HG03064 (cell line): ENCODE results near the gene PCSK6.
"Not testable (repeated sequence)": the region's sequence is repeated elsewhere in the genome, so short reads cannot be mapped to it uniquely, and the experiment has no call there.

ENCODE experiments used
- ATAC-seq: cut with Tn5 transposase; IDR thresholded peaks from one replicate; pipeline ENCODE4 v1.9.1; 2021; ENCODE audit warnings: low read depth; ENCODE audit not compliant: unreplicated experiment

The PCSK6 gene

DNA sequence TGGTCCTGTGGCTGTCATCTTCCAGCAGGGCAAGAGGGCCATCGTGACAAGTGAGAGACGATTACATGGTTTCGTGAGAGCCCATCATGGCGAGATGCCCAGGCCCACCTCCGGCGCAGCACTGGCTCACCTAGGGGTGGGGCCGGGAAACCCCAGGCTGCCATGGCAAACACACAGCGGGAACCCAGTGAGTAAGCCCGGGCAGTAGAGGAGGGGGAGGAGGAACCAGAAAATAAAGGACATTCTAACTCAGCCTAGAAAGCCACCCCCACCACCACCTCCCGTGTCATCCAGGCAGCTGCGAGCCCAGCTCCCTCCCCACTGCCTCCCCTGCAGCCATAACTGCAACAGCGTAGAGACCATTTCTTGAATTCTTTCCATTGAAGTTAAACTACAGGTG lies 52.3 kb downstream of the PCSK6 start:
- ATAC-seq = no peak

- no peak for ATAC-seq
Measured at GRCh38 chr15:101436526-101436925, 53.0 kb downstream of the PCSK6 start.

DNA sequence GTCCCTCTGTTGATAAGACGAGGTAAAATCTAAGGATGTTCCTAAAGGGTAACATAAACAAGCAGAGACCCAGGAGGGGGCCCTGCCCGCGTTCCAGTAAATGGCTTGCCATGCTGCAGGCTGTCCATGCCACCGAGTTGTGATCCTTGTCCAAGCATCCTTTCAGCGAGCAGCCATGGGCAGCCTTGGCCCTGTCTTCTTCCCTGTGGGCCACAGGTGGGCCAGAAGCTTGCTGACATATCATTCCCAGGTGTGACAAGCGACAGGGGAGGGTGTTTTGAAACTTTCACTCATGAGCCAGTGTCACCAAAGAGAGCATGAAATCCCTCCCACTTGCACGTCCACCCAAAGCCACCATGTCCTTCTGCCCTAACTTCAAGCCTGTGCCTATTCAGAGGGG lies 53.7 kb downstream of the PCSK6 start:
- no peak for ATAC-seq

GRCh38 chr15:101434032-101434920 lies 55.2 kb downstream of the PCSK6 start:
- no peak for ATAC-seq

DNA sequence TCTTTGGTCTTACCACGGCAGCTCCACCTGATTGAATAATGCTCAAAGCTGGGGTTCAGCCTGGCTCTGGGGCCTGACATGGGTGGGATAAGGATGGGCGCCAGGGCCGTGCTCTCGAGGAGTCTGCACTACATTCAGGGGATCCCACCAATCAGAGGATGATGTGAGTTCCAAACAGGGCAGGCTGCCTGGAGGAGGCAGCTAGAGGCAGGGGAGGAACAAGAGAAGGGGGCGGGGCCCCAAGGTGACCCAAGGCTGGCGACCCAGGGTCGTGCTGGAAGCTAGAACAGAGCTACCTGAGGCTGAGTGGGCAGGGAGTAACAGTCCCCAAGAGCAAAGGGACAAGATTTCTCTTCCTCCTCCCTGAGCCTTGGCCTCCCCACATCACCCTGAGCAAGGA lies 56.1 kb downstream of the PCSK6 start:
- no peak for ATAC-seq

GRCh38 chr15:101432982-101433381 lies 56.5 kb downstream of the PCSK6 start:
- no peak for ATAC-seq

DNA sequence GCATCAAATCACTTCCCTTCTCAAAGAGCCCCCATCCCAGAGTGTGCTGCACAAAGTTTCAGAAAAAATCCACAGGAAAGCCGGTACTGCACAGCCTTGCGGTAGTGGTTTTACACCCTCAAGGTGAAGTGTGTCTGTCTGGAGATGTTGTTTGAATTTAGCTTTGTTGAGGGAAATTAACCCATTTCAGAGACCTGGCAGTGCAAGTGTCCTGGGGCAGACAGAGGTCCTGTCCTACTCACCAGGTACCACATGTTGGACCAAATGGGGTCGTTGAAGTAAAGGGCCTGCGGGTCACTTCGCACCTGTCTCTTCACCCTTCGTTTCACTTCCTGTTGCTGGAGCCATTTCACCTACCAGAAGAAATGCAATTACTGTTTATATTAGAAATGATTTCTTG lies 57.8 kb downstream of the PCSK6 start:
- ATAC-seq = no peak

GRCh38 chr15:101431301-101431700 lies 58.2 kb downstream of the PCSK6 start:
- no peak for ATAC-seq

DNA sequence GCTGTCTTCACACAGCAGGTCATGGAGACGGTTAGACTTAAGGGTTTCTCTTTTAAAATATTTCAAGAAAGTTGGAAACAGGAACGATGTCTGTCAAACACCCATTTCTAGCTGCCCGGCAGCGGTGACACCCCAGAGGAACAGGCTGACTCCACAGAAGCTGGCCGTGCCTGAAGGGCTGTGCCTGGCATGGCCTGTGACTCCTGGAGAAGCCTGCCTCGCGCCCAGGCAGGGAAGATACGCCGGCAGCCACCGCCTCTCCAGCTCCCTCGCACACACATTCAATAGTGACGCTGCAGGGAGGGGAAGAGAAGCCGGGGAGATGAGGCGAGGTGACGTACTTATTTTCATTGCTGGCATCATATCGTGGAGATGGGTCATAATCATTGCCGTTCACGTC lies 59.9 kb downstream of the PCSK6 start:
- ATAC-seq = no peak

GRCh38 chr15:101429191-101429590 lies 60.3 kb downstream of the PCSK6 start:
- no peak for ATAC-seq

DNA sequence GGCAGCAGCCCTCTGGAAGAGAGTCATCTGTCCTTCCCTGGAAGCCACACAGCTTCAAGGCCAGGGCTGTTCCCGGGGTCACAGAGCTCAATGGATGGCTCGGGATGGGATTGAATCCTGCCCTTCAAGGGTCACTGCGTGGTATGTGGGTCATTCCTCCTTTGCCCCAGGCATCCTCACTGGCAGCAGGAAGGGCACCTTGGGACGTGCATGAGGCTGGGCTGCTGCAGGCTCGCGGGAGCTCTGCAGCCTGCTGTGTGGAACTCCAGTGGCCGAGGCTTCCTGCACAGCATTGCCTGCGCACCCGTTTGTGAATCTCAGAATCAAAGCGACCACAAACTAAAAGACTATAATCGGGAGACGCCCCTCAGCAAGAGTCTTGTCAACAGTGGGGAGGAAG lies 60.7 kb downstream of the PCSK6 start:
- ATAC-seq = no peak

DNA sequence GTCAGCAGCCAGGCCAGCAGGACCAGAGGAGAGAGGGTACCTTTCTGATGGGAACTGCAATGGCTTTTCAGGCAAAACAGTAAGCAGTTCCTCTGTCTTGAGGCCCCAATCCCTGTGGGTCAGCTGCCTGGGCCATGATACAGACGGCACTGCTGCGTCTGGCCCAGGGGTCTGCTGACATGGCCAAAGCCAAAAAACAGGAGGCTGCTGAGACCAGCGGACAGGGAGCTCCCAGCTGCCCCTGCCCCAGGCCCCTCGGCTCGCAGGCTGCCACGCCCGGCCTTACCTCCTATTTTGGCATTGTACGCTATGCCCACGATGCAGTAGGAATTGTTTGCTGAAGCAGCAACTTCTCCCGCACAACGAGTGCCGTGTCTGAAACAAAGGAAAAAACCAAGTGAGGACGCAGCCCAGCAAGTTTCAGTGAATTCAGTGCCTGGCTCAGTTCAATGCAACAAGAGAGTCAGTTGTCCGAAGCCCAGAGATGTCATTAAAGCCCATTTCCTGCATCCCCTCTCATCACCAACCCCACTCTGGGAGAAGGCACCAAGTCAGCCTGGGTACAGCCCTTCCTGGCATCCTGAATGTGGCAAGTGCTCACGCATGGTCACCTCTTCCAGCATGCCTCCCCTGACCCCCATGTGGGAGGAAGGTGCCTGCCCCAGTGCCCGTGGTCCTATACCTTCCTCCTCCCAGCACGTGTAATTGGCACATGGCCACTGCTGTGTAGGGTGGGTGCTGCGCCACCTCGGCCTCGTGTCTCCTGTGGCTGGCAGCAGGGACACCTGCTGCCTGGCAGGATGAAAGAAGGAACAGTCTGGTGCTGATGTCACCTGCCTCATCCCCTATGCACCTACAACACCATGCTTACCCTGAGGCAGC lies 61.7 kb downstream of the PCSK6 start:
- no peak for ATAC-seq

DNA sequence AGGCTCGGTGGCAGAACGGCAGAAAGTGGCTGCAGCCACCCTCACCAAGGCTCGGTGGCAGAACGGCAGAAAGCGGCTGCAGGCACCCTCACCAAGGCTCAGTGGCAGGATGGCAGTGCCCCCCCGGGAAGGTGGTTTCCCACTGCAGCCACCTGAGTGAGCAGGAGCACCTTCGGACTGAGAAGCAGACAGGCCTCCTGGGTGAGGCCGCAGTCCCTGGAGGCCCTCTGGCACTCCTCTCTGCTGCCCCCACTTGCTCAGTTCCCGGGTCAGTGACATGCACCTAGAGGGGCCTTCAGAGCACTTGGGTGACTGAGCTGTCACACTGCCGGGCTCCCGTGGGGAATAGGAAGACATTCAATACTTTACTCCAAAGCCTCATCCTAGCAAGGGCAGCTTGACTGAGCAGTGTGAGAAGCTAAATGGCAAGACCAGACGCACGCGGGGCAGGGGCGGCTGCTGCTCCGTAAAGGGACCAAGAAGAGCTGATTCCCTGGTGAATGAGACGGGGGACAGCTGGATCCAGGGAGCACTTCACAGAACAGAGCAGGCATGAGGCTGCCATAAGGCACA lies 62.7 kb downstream of the PCSK6 start:
- ATAC-seq = no peak

DNA sequence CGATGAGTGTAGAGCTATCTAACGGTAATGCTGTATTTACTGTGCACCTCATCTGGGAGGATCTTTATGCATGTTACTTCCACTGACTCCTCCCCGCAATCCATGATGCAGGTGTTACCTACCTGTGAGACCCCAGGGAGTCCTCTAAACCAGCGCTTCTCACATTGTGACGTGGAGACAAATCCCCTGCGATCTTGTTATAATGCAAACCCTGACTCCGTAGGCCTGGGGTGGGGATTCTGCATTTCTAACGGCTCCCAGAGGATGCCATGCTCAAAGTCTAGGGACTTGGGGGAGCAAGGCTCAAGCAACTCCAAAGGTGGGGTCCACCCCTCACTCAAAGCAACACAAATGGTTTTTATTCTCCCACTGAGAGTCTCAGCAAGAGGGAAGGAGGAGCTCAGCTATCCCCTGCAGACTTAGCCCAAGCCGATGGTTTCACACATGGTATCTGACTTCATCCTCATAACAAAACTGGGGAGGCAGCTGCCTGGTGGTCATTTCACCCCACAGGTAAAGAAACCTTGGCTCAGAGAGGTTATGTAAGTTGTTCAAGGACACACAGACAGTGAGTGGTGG lies 63.6 kb downstream of the PCSK6 start:
- ATAC-seq = no peak

DNA sequence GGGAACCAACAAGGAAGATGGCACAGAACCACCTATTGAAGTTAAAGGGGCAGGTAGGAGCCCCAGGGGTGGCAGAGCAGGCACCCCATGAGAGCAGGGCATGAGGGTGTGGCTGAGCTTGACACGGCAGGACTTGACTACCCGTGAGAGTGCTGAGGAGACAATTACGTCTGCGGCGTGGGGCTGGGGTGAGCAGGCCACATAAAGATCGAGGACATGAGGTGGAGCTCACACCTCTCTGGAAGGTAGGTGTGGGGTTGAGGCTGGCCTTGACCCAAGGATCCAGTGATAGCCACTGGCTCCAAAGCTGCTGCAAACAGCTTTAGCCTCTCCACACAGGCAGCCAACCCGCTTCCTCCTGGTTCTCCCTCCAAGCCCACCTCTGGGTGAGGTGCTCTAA lies 64.5 kb downstream of the PCSK6 start:
- no peak for ATAC-seq

DNA sequence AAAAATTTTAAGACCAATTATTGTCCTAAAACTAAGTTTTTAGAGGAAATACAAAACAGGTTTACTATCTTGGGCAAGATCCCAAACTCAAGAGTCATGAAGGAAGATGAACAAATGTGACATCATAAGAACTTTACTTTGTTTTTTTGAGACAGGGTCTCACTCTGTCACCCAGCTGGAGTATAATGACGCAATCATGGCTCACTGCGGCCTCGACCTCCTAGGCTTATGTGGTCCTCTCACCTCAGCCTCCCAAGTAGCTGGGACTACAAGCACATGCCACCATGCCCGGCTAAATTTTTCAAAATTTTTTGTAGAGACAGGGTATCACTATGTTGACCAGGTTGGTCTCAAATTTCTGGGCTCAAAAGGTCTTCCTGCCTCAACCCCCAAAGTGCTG lies 69.3 kb downstream of the PCSK6 start:
- no peak for ATAC-seq

DNA sequence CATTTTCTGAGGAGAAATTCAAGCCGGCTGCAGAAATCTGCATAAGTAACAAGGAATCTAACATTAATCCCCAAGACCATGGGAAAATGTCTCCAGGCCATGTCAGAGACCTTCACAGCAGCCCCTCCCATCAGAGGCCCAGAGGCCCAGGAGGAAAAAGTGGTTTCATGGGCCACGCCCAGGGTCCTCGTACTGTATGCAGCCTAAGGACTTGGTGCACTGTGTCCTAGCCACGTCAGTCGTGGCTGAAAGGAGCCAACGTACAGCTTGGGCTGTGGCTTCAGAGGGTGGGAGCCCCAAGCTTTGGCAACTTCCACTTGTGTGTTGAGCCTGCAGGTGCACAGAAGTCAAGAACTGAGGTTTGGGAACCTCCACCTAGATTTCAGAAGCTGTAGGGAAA lies 73.0 kb downstream of the PCSK6 start:
- ATAC-seq = not testable (repeated sequence)

GRCh38 chr15:101413239-101413638 lies 76.3 kb downstream of the PCSK6 start:
- no peak for ATAC-seq

GRCh38 chr15:101411581-101411980 lies 77.9 kb downstream of the PCSK6 start:
- no peak for ATAC-seq

DNA sequence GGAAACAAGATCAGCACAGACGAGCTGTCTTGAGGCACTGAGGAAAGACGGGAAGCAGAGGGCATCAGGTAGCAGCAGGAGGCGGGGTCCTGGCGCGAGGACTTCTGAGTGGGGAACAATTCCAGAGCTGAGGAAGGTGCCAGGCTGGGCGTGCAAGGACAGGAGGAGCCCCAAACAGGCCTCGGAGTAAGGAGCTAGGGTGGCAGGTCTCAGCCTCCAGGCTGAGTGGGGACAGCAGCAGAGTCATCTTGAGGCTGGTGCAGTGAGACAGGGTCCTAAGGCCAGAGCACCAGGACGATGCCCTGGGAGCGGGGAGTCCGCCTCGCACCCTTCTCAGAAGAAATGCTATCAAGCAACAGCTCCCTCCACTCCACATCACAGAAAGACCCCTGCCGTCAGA lies 78.4 kb downstream of the PCSK6 start:
- ATAC-seq = no peak

DNA sequence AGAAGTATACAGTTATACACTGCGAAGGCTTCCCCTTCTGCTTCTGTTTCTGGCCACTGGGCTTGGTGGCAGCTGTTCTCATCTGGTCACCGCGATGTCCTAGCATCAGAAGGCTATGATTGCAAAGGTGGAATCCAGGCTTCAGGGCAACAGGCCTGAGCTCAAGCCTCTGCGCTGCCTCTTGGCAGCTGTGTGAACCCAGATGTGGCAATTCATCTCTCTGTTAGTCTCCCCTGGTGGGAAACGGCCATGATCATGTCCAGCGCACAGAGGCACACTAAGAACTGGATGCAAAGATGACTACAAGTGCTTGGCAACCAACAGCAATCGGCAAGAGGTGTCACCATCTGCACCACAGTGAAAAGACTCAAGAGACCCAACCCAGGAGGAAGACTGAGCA lies 78.9 kb downstream of the PCSK6 start:
- no peak for ATAC-seq
